HG02884 (cell line): ENCODE results near the gene BRF1.

Experiments used
- ATAC-seq: cut with Tn5 transposase; IDR thresholded peaks from one replicate; pipeline ENCODE4 v1.9.1; 2021; ENCODE audit warnings: mild to moderate bottlenecking, moderate library complexity; ENCODE audit not compliant: unreplicated experiment

BRF1 gene

GRCh38 chr14:105201156-105201924 lies 99.5 kb downstream of the BRF1 start:
- ATAC-seq = no peak

- ATAC-seq = no peak
Observed at GRCh38 chr14:105200641-105201040, 100.2 kb downstream of the BRF1 start.

- ATAC-seq = no peak
Observed at GRCh38 chr14:105200074-105200473, 100.7 kb downstream of the BRF1 start.

GRCh38 chr14:105199093-105199492 lies 101.7 kb downstream of the BRF1 start:
- ATAC-seq = no peak

- ATAC-seq = no peak
Observed at GRCh38 chr14:105198588-105198987, 102.2 kb downstream of the BRF1 start.

- ATAC-seq = no peak
Observed at GRCh38 chr14:105197211-105197641, 103.6 kb downstream of the BRF1 start.

- ATAC-seq = no peak
Observed at GRCh38 chr14:105196265-105196960, 104.4 kb downstream of the BRF1 start.

- no peak for ATAC-seq
Observed at GRCh38 chr14:105195522-105196264, 105.1 kb downstream of the BRF1 start.

- ATAC-seq = no peak
Observed at GRCh38 chr14:105195051-105195450, 105.8 kb downstream of the BRF1 start.

GRCh38 chr14:105193916-105194782 lies 106.7 kb downstream of the BRF1 start:
- ATAC-seq = no peak

GRCh38 chr14:105192866-105193731 lies 107.7 kb downstream of the BRF1 start:
- ATAC-seq = no peak

GRCh38 chr14:105187935-105188524 lies 112.8 kb downstream of the BRF1 start:
- no peak for ATAC-seq

- ATAC-seq = no peak
Observed at GRCh38 chr14:105187116-105187515, 113.7 kb downstream of the BRF1 start.

GRCh38 chr14:105185973-105186372 lies 114.8 kb downstream of the BRF1 start:
- ATAC-seq = no peak

GRCh38 chr14:105185001-105185400 lies 115.8 kb downstream of the BRF1 start:
- no peak for ATAC-seq

GRCh38 chr14:105184461-105184860 lies 116.3 kb downstream of the BRF1 start:
- ATAC-seq = no peak

GRCh38 chr14:105182296-105183020 lies 118.3 kb downstream of the BRF1 start:
- no peak for ATAC-seq

- no peak for ATAC-seq
Observed at GRCh38 chr14:105181549-105182295, 119.1 kb downstream of the BRF1 start.
